H1 (cell line): ENCODE results near the gene SPDYE2B.
"Not testable (repeated sequence)": the region's sequence is repeated elsewhere in the genome, so short reads cannot be mapped to it uniquely, and the experiment has no call there.

ENCODE experiments used
- BACH1 ChIP-seq: IDR thresholded peaks from 2 replicates; pipeline ENCODE4 v1.6.1; 2012; ENCODE audit warnings: low read length, improper control_type of control experiment
- CEBPB ChIP-seq: IDR thresholded peaks from 2 replicates; pipeline ENCODE4 v1.6.1; 2012; ENCODE audit warnings: low read depth, low read length
- CTCF ChIP-seq, 3 experiments: IDR thresholded peaks; 1 replicate in 2 of 3; 2 replicates in 1 of 3; pipeline versions ENCODE4 v1.5.1 to v1.6.1; 2011; ENCODE audit warnings: low read length in 3 of 3, mild to moderate bottlenecking in 3 of 3, inconsistent platforms in 2 of 3, low read depth in 1 of 3, moderate library complexity in 1 of 3; ENCODE audit not compliant: insufficient read depth in 1 of 3; ENCODE audit errors: control extremely low read depth in 1 of 3
- E2F6 ChIP-seq: IDR thresholded peaks from 2 replicates; pipeline ENCODE4 v1.6.1; 2012; ENCODE audit warnings: inconsistent platforms
- EZH2 ChIP-seq: fragments of 200-600 bp; sonication (generic); IDR thresholded peaks from 2 replicates; pipeline ENCODE4 v1.7.1; 2012; ENCODE audit warnings: low read depth, mild to moderate bottlenecking, moderate library complexity, low read length, inconsistent platforms; ENCODE audit not compliant: severe bottlenecking
- JUN ChIP-seq: IDR thresholded peaks from 2 replicates; pipeline ENCODE4 v1.6.1; 2011; ENCODE audit warnings: low read depth, mild to moderate bottlenecking, improper control_type of control experiment, low read length
- JUND ChIP-seq: IDR thresholded peaks from 2 replicates; pipeline ENCODE4 v1.6.1; 2011; ENCODE audit warnings: mild to moderate bottlenecking, improper control_type of control experiment, low read length
- MAFK ChIP-seq: IDR thresholded peaks from 2 replicates; pipeline ENCODE4 v1.6.1; 2012; ENCODE audit warnings: low read depth, mild to moderate bottlenecking, improper control_type of control experiment, low read length
- POLR2A ChIP-seq, 2 experiments: IDR thresholded peaks; 1 replicate in 1 of 2; 2 replicates in 1 of 2; pipeline ENCODE4 v1.6.1; 2011; ENCODE audit warnings: low read depth in 2 of 2, low read length in 2 of 2, mild to moderate bottlenecking in 2 of 2; ENCODE audit errors: control extremely low read depth in 1 of 2
- SIN3A ChIP-seq, 2 experiments: IDR thresholded peaks in 1 of 2; conservative IDR thresholded peaks in 1 of 2; 2 replicates each; pipeline ENCODE4 v1.6.1; 2011 to 2012; ENCODE audit warnings: low read length in 2 of 2, improper control_type of control experiment in 1 of 2, low read depth in 1 of 2, mild to moderate bottlenecking in 1 of 2
- SP1 ChIP-seq: IDR thresholded peaks from 2 replicates; pipeline ENCODE4 v1.6.1; 2011; ENCODE audit warnings: low read depth, low read length
- SRF ChIP-seq: IDR thresholded peaks from 2 replicates; pipeline ENCODE4 v1.6.1; 2011; ENCODE audit warnings: mild to moderate bottlenecking, low read depth, low read length, moderate library complexity

GRCh38 chr7:102666850-102667249, 16.7 kb downstream of the SPDYE2B start:
- TF ChIP-seq CEBPB; JUND; SP1; POLR2A (IDR thresholded peaks at IDR 0.05; ENCODE audit: control extremely low read depth in 1 of 2, low read depth in 2 of 2, low read length in 2 of 2); BACH1; SRF; SIN3A (conservative IDR thresholded peaks at IDR 0.05 in 1 of 2, IDR thresholded peaks at IDR 0.05 in 1 of 2; ENCODE audit: low read depth in 1 of 2, low read length in 2 of 2); JUN; CTCF (IDR thresholded peaks at IDR 0.05; ENCODE audit: control extremely low read depth in 1 of 3, insufficient read depth in 1 of 3, low read depth in 1 of 3, low read length in 3 of 3); MAFK; EZH2; E2F6: not testable (repeated sequence)
